GM12892 (cell line): Measurements from ENCODE around the gene OSBPL3.

Experiments
- DNase-seq: peaks from one replicate; pipeline ENCODE4 v3.0.0; 2011; ENCODE audit not compliant: insufficient read length
- FAIRE-seq: peaks from 2 replicates; lab custom pipeline; 2011; peaks lifted over from hg19 to GRCh38; lab: Jason Lieb, UNC
- POLR2A ChIP-seq: IDR thresholded peaks from 2 replicates; pipeline ENCODE4 v1.6.1; 2011; ENCODE audit warnings: low read depth, low read length, control low read depth
- POLR2AphosphoS5 ChIP-seq: IDR thresholded peaks from 2 replicates; pipeline ENCODE4 v1.6.1; 2011; ENCODE audit warnings: low read depth, low read length, control low read depth
- TAF1 ChIP-seq: IDR thresholded peaks from 2 replicates; pipeline ENCODE4 v1.6.1; 2011; ENCODE audit warnings: low read depth, mild to moderate bottlenecking, control low read depth, low read length, borderline replicate concordance

The OSBPL3 gene

DNA sequence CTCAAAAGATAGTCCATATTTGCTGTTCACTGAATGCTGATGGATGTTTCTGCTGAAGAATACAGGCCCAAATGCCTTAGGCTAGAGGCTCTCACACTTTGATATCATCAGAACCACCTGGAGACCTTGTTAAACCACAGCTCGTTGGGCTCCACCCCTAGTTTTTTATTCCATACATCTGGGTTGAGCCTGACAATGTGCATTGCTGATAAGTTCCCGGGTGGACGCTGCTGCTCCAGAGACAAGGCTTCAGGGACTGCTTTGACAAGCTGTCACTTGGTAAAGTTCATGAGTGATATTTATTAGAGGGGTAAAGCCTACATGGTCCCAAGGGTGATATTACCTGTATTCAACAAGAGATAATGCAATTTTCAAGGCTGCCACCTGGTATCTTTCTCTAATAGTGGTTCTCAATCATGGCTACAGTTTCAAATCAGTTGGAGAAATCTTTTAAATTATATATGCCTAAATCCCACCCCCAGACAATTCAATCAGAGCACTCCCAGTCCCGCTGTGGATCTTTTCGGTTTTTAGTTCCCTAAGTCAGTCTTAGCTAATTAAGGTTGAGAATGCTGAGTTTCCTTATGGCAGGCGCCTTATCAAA lies 115.7 kb downstream of the OSBPL3 start:
- TF ChIP-seq TAF1: no peak
- TF ChIP-seq POLR2A: no peak
- TF ChIP-seq POLR2AphosphoS5: no peak
- DNase-seq: no peak
- no peak for FAIRE-seq

- DNase-seq: no peak
- no peak for FAIRE-seq
- TF ChIP-seq POLR2A (no peak), POLR2AphosphoS5 (no peak), TAF1 (no peak)
Measured at GRCh38 chr7:24863626-24864025, 116.4 kb downstream of the OSBPL3 start.

DNA sequence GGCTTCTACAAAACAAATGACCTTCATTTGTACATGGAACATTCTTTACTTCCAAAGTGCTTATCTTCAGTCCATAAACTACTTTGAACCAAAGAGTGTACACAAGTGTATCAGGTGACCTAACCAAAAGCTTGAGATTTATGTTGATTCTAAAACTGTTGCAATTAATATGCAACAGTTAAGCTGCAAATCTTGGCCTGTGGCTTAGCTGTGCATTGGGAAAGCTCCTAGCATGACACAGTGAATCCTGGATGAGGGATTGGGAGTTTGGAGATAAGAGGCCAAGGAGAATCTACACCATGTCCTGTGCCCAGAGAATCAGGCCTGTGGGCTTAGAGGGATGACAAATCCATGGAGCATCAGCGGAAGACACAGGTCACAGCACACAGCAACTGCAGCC lies 117.5 kb downstream of the OSBPL3 start:
- TF ChIP-seq POLR2A (no peak), POLR2AphosphoS5 (no peak), TAF1 (no peak)
- no peak for DNase-seq
- FAIRE-seq: no peak

DNA sequence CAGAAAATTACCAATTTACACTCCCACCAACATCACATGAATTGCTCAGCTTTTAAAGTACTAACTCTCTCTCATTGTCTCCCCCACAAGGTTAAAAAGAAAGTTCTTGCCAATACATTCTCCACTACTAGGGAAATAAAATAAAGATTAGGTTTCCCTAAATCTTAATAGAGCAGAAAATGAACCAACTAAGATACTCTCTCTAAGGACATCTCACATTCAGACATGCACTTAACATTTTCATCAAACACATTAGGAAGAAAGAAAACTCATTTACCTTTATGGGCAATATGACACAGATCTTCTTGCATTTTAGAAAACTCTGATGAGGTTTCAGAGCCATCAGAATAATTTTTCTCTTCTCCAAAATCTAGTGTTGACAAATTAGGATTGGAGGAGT lies 118.6 kb downstream of the OSBPL3 start:
- no peak for FAIRE-seq
- no peak for DNase-seq
- TF ChIP-seq TAF1 (no peak), POLR2AphosphoS5 (no peak), POLR2A (no peak)

GRCh38 chr7:24860611-24861010 lies 119.4 kb downstream of the OSBPL3 start:
- no peak for FAIRE-seq
- TF ChIP-seq POLR2AphosphoS5: no peak
- DNase-seq: no peak

GRCh38 chr7:24858108-24858977 lies 121.6 kb downstream of the OSBPL3 start:
- FAIRE-seq (no peak), DNase-seq (no peak)
- no peak for TF ChIP-seq POLR2A
- TF ChIP-seq TAF1: no peak
- no peak for TF ChIP-seq POLR2AphosphoS5

DNA sequence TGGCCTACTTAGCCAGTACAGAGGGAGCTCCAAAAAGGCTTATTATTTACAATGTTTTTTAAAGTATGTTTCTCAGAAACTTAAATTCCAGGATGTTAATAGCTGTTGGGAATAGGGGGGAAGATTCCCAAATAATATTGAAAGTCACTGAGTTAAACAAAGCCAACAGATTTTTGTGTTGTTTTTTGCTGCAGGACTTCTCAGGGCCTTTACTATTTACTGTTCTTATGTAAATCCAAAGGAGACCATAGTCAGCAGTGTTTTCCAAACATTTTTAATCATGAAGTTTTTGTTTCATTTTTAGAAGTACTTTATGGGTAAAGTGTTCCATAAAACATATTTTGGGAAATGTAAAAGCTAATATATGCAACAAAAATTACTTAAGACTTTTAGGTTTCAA lies 122.4 kb downstream of the OSBPL3 start:
- TF ChIP-seq POLR2A (no peak), POLR2AphosphoS5 (no peak), TAF1 (no peak)
- no peak for DNase-seq
- FAIRE-seq: no peak

DNA sequence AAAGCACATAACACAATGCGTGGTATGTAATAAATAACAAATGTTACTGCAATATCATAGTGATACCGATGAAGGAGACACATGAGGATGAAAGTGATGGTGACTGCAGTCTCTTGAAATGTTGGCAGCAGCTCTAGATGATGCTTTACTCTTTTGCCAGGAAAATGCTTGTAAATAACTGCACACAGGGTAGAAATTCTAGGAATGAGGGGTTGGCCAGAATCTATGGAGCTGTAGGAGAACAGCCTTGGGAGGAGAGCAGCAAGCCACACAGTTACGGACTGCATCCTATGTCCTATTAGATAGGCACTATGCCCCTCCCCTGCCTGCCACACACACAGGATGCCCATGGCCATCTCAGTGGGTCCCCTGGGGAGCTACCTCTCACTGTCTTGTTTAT lies 125.1 kb downstream of the OSBPL3 start:
- TF ChIP-seq POLR2AphosphoS5 (no peak), POLR2A (no peak), TAF1 (no peak)
- no peak for FAIRE-seq
- no peak for DNase-seq

DNA sequence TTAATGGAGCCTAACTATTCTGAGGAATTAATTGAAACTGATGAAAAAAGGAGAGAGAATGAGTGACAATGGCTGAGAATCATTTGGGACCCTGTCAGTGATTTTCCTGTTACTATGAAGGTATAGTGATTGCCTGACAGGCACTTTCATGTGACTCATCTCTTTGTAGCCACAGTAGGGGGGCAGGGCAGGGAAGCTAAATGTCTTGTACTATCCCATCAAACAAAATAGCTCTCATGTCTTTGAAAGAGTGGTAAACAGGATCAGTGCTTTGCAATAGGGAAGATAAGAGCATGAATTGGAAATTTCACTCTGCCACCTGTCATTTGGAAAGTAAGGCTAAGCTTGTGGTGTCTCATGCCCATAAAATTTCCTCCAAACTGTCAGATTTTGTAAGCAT lies 128.2 kb downstream of the OSBPL3 start:
- DNase-seq (no peak), FAIRE-seq (no peak)
- no peak for TF ChIP-seq POLR2A
- TF ChIP-seq POLR2AphosphoS5: no peak
- TF ChIP-seq TAF1: no peak

DNA sequence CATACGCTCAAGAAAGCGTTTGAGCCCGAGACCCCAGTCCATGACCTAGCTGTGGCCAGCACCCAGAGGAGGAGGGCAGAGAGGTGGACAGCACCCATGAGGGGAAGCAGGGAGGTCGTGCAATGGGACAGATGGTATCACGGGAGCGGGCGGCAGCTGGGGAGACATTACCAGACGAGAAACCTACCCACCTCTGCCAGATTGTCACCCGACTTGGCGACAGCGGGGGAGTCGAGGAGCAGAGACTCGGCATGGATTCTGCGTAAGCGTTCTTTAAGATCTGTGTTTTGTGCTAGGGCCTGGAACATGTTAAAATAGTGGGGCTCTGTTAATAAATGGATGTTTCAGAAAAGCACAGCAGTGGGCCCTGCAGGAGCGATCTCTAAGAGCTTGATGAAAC lies 131.1 kb downstream of the OSBPL3 start:
- TF ChIP-seq POLR2A (no peak), TAF1 (no peak), POLR2AphosphoS5 (no peak)
- FAIRE-seq (no peak), DNase-seq (no peak)

GRCh38 chr7:24847754-24848153 lies 132.2 kb downstream of the OSBPL3 start:
- TF ChIP-seq TAF1: no peak
- TF ChIP-seq POLR2A: no peak
- no peak for TF ChIP-seq POLR2AphosphoS5
- FAIRE-seq: no peak
- DNase-seq: no peak

- DNase-seq (no peak), FAIRE-seq (peak; percentile 70)
- no peak for TF ChIP-seq POLR2AphosphoS5
- no peak for TF ChIP-seq TAF1
- TF ChIP-seq POLR2A: no peak
Measured at GRCh38 chr7:24843821-24844434, 136.1 kb downstream of the OSBPL3 start.
